NCI-H146 treated with DMSO at 0.1 percent for 48 hours (cell line): ENCODE measurements around the gene FAM83F.

Source experiments
- DNase-seq: peaks from one replicate; lab custom pipeline; 2025; ENCODE audit not compliant: unreplicated experiment; lab: John Stamatoyannopoulos, UW

Gene FAM83F

DNA sequence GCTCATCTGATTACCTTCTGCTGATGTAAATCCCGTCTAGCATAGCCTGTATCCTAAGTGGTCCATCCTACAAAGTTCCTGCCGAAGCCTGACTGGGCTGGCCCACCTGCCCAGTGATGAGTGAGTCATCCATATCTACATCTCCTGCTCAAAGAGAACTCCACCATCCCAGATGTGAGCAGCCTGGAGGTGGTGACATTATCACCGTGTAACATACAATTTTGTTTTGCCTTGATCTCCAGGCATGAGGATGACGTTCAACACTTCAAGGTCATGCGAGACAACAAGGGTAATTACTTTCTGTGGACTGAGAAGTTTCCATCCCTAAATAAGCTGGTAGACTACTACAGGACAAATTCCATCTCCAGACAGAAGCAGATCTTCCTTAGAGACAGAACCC, 29.0 kb upstream of the FAM83F start:
- DNase-seq: no peak

- no peak for DNase-seq
Measured at GRCh38 chr22:39966470-39966869, 28.3 kb upstream of the FAM83F start.

DNA sequence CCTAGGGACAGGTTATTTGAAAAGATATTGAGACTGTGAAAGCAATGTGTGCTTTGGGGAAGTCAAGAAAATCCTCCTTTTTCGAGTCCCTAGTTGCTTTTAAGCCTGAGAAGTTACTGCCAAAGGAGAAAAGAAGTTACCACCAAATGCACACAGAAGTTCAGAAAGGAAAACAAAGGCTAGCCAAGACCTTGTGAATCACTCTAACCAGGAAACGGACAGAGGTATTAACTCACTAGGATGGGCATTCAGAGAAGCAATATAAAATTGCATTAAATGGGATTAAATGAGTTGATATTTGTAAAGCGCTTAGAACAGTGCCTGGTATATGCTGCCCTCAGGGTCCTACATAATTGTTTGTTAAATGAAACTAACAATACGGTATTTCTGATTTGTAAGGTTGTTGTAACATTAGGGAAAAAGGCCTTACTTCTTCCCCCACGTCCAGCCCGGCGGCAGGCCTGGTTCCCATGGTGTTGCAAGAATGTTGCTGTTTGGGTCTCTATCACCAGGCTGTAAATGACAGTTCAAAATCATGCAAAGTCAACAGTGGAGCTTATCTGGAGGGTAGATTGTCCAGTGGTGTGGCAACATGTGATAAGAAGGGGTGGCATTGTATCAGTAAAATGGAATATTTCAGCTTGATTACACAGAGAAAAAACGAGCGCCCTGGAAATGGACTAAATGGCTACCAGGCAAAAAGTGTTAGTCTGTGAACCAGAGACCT, 27.5 kb upstream of the FAM83F start:
- DNase-seq: peak; percentile 10

DNA sequence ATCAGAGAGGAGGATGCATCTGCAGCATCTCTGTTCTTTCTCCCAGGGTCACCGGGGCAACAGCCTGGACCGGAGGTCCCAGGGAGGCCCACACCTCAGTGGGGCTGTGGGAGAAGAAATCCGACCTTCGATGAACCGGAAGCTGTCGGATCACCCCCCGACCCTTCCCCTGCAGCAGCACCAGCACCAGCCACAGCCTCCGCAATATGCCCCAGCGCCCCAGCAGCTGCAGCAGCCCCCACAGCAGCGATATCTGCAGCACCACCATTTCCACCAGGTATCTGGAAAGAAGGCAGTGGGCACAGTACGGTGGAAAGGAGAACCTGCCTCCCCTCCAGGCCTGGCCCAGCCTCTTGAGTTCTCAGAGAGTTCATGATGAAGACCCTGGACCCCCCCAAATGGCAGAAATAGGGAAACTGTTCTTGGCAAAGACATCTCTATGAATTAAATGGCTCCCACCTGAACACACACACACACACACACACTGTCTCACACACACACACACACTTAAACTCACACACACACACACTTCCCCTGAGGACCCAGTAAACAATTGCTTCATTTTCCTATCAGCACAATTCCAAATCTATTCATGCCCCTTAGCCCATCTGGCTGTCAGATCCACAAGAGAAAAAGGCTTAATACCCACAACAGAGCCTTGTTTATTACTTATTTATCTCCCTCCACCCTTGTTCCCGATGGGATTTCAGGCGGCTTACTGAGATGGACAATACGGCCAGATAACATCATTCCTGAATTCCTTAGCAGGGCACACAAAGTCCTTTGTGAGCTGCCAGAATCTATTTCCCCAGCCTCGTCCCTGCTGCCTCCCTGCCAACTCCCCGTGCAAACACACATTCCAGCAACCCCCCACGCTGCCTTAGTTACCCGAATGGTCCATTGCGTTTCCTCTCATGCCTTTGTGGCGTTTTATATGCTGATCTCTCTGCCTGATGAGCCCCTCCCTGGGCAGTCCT, 26.5 kb upstream of the FAM83F start:
- DNase-seq: no peak

DNA sequence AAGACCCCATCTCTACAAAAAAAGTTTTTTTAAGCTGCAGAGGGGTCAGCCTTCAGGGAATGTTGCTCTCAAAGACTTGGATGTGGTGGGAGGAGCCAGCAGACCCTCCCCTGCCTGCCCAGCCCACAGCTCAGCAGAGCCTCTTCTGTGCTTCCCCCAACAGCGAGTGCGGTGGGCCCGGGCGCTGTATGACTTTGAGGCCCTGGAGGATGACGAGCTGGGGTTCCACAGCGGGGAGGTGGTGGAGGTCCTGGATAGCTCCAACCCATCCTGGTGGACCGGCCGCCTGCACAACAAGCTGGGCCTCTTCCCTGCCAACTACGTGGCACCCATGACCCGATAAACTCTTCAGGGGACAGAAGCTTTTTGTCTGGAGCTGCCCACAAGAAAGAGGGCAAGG, 24.0 kb upstream of the FAM83F start:
- DNase-seq: no peak

DNA sequence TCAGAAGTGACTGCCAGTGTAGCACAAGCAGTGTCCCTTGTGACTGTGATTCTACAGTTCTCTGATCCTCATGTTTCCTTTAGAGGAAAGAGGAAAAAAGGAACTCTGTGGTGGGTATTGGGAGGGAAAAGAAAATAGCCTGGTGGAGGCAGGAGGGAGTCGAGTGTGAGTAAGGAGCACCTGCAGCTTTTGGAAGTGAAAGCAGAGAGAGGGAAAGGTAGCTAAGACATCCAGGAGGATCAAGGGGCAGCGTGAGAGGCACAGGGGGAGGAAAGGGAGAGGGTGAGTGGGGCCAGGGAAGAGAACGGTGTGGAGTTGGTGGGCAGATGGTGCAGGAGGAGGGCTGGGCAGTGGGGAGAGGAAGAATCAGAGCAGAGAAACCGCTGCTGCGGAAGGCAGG, 22.1 kb upstream of the FAM83F start:
- DNase-seq: no peak

DNA sequence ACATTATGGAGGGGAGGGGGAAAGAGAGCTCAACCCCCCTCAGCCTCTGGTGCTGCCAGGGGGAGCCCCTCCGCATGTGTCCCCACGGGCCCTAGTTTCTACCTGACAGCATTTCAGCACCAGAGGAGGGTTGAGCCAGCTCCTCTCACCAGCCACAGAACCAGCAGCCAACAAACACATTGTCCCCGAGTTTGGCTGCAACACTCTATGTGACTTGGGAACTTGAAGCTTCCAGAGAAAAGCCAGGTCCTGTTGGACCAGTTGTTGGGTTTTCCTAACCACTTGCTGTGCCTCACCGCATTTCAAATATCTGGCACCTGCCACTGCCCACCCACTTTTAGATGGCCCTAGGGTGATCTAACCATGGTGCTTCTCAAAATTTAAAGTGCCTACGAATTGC, 21.1 kb upstream of the FAM83F start:
- DNase-seq: no peak

DNA sequence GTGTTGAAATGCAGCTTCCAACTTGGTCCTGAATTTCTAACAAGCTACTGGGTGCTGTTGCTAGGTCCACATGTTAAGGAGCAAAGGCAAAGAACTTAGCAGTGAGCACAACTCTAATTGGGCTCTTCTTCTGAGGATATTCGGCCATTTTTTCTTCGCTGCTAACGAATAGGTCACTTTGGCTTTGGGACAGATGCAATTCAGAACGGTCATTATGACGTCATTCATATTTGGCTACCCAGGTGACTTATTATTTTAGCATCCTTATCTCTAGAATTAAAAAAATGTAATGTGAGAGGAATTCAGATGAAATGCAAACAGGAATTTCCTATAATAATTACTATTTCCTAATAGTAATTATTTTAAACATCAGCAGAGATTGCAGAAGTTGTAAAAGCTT, 20.7 kb upstream of the FAM83F start:
- no peak for DNase-seq

DNA sequence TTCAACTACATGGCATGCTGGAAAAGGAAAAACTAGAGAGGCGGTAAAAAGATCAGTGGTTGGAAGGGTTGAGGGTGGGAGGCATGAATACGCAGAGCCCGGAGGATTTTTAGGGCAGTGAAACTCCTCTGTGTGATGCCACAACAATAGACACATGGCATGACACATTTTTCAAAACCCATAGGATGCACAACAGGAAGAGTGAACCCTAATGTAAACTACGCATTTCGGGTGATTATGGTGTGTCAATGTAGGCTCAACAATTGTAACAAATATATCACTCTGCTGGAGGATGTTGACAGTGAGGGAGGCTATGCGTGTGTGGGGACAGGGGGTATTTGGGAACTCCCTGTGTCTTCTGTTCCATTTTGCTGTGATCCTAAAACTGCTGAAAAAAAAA, 15.7 kb upstream of the FAM83F start:
- DNase-seq: no peak

- no peak for DNase-seq
Measured at GRCh38 chr22:39979458-39979857, 15.3 kb upstream of the FAM83F start.

- DNase-seq: no peak
Measured at GRCh38 chr22:39980596-39980995, 14.2 kb upstream of the FAM83F start.

- DNase-seq: no peak
Measured at GRCh38 chr22:39983346-39983745, 11.4 kb upstream of the FAM83F start.

- DNase-seq: no peak
Measured at GRCh38 chr22:39984006-39984405, 10.7 kb upstream of the FAM83F start.

DNA sequence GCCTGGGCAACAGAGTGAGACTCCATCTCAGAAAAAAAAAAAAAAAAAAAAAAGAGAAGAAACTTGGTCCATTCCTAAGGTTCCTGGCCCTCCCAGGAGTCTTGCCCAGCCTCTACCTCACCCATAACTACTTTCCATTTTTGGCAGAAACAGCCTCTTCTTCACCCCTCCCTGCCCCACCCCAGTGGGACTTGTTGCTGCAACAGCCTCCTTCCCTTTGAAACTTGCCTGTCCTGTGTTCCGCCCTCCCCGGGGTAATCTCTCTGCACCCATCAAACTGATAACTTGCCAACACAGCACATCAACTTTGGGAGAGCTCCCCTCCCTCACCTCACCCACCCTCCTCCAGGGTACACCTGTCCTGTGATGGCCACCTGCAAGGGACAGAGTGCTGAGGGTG, 10.0 kb upstream of the FAM83F start:
- DNase-seq: no peak

- no peak for DNase-seq
Measured at GRCh38 chr22:39985383-39986035, 9.2 kb upstream of the FAM83F start.

DNA sequence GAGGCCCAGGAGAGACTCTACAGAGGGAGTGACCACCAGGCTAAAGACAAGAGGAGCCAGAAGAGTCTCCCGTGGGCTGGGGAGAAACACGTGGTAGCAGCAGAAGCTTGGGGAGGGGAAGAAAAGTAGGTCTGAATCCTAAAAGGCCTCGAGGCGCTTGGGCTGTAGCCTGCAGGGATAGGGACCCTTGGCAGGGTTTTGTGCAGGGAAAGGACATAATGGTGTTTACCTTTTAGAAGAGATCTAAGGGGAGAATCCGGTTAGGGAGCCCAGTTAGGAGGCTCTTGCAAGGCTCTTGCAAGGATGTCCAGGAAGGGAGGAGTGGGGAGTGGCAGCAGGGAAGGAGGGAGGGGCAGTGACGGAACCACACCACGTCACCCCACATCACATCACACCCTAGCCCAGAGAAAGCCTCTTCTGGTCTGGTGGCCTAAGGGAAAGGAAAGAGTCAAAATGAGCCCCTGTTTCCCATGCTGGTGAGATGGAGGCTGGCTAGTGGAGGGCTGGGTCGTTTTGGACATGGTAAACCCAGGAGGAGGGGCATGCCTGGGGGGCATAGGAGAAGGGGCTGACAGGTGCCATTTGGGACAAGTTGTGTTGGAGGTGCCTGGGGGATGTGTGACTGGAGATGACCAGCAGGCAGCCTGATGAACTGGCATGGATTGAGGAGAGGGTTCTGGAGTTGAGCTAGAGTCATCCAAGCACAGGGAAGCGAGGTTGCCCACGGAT, 6.2 kb upstream of the FAM83F start:
- no peak for DNase-seq

- no peak for DNase-seq
Measured at GRCh38 chr22:39989633-39990032, 5.1 kb upstream of the FAM83F start.

GRCh38 chr22:39990686-39991085, 4.1 kb upstream of the FAM83F start:
- DNase-seq: no peak

GRCh38 chr22:39991159-39991860, 3.4 kb upstream of the FAM83F start:
- DNase-seq: no peak

DNA sequence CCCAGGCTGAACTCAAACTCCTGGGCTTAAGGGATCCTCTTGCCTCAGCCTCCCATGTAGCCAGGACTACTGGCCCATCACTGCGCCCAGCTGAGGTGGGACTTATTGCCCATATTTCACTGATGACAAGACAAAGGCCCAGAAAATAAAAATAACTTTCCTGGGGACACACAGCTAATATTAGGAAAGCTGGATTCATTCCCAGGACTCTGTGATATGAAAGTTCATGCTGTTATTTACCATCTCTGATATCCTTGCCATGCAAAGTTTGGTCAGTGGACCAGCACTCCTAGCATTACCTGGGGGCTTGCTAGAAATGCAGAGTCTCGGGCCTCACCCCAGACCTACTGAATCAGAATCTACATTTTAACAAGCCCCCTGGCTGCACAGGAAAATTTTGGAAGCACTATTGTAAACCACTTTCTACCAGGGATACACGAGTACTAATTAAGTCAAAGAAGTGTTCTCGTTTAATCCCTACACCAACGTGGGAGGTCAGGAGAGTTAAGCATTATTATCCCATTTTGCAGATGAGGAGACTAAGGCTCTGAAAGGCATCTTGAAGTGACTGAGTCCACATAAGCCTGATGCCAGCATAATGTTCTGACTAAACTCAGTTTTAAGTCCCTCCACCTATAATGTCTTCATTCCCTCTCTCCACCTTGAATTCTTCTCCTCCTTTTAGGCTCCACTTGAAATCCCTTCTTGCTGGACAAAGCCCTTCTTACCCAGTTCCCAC, 2.5 kb upstream of the FAM83F start:
- DNase-seq: no peak
